K562 (cell line): Measurements from ENCODE around the gene ISG20L2. TPM values are rescaled to one million over a fixed set of nuclear protein-coding genes. Genes with fewer than 3 reads are reported as not detected.
A peak's percentile ranks its signal among the peaks of the same experiment; 100 is the strongest.

Source experiments
- BRD9 ChIP-seq: fragments of 450-650 bp; IDR thresholded peaks from 2 replicates; pipeline ENCODE4 v1.6.1; 2018; ENCODE audit warnings: low read depth; ENCODE audit not compliant: partially characterized antibody
- CC2D1A ChIP-seq: fragments of 450-650 bp; IDR thresholded peaks from 2 replicates; pipeline ENCODE4 v1.6.1; 2017; ENCODE audit warnings: mild to moderate bottlenecking
- RAD21 ChIP-seq, 2 experiments: fragments of 250-450 bp in 1 of 2; fragments of 450-650 bp in 1 of 2; sonication (Bioruptor Pico) in 1 of 2; formaldehyde crosslinking in 1 of 2; IDR thresholded peaks in 1 of 2; conservative IDR thresholded peaks in 1 of 2; 2 replicates each; pipeline versions ENCODE4 v1.4.0 to v1.8.0; 2020 to 2022; ENCODE audit warnings: mild to moderate bottlenecking in 2 of 2, moderate library complexity in 1 of 2
- SOX6 ChIP-seq: fragments of 450-650 bp; IDR thresholded peaks from 2 replicates; pipeline ENCODE4 v1.6.1; 2014; ENCODE audit warnings: mild to moderate bottlenecking
- SP1 ChIP-seq: sonication (generic); formaldehyde crosslinking; IDR thresholded peaks from 2 replicates; pipeline ENCODE4 v1.8.1; 2022; ENCODE audit warnings: mild to moderate bottlenecking, missing genetic modification reagents
- polyA plus RNA-seq, 8 experiments: library from polyadenylated mRNA; depleted of rRNA in 4 of 8; stranded (reverse) in 5 of 8; unstranded in 3 of 8; fragments of >200 nt; fragmentation: Nextera tagmentation in 2 of 8; fragmentation: Illumina TruSeq in 1 of 8; extraction: Ambion mirVana in 2 of 8; extraction: Trizol in 1 of 8; gene quantifications; 2 replicates each; pipeline versions ENCODE4 v1.2.1 to v1.2.3, GENCODE V29; 2011 to 2014; ENCODE audit warnings: inconsistent platforms in 1 of 8, missing spikeins in 1 of 8
- total RNA-seq, 7 experiments: library from RNA; depleted of rRNA in 6 of 7; stranded (reverse); fragments of >200 nt in 6 of 7; fragmentation: Illumina TruSeq in 2 of 7; extraction: Trizol in 2 of 7; gene quantifications; 2 replicates each; pipeline versions ENCODE4 v1.2.1 to v1.2.3, GENCODE V29; 2011 to 2021; ENCODE audit warnings: low replicate concordance in 1 of 7
- TF ChIP-seq, protein P1 (sequence below): sonication (generic); formaldehyde crosslinking; IDR thresholded peaks from 2 replicates; pipeline ENCODE4 v1.8.1; 2023; ENCODE audit warnings: mild to moderate bottlenecking, missing genetic modification reagents
- TF ChIP-seq, protein P2 (sequence below), 2 experiments: fragments of 450-650 bp; formaldehyde crosslinking in 1 of 2; IDR thresholded peaks; 2 replicates each; pipeline versions ENCODE4 v1.4.0 to v1.6.1; 2014 to 2020; ENCODE audit warnings: mild to moderate bottlenecking in 2 of 2, borderline replicate concordance in 1 of 2, low read depth in 1 of 2
- TF ChIP-seq, protein P3 (sequence below): sonication (generic); formaldehyde crosslinking; IDR thresholded peaks from 2 replicates; pipeline ENCODE4 v1.8.1; 2022; ENCODE audit warnings: missing genetic modification reagents
- TF ChIP-seq, protein P4 (sequence below): fragments of 450-650 bp; conservative IDR thresholded peaks from 2 replicates; pipeline ENCODE4 v1.6.1; 2016; ENCODE audit warnings: missing genetic modification characterization, low read depth, mild to moderate bottlenecking, missing compliant biosample characterization, moderate library complexity

Gene ISG20L2
- total and polyA plus RNA-seq, 9 of the 15 experiments (the other 6 are each of a cell fraction or from before 2014, with no cell fraction given) = 21.3 to 130 (median 50.3) TPM

DNA sequence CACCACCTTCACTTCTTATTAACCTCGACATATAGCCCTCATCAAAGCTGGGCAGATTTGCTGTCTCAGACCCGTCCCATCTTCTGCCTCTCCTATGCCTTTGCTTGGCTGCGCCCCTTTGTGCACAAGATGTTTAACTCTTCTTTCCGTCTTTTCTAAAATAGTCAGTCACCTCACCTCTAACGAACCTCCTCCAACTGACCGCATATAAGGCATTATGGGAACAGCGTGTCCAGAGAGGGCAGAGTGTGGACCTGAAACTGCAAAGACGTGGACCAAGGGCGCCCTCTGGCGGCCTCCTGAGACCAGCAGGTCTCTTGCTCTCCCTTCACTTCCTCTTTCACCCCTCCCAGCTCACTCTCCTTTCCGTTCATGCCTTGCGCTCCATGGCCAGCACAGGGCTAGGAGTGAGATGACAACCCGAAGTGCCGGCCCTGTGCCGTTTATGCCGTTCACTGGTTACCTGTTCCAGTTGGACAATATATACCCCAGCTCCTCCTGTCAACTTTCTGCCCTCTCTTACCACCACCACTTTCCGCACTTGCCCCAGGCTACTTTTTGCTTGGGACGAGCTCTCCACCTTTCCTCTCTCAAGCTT lies 2.8 kb downstream of the ISG20L2 start (continued):
- TF ChIP-seq, protein P1, sequence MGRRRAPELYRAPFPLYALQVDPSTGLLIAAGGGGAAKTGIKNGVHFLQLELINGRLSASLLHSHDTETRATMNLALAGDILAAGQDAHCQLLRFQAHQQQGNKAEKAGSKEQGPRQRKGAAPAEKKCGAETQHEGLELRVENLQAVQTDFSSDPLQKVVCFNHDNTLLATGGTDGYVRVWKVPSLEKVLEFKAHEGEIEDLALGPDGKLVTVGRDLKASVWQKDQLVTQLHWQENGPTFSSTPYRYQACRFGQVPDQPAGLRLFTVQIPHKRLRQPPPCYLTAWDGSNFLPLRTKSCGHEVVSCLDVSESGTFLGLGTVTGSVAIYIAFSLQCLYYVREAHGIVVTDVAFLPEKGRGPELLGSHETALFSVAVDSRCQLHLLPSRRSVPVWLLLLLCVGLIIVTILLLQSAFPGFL (CRISPR knock-in tag) = no peak
- TF ChIP-seq CC2D1A = peak; percentile 79
- TF ChIP-seq BRD9 = peak; percentile 74
- peak; percentile 41; the same call in 1 of the 2 replicates for TF ChIP-seq SOX6
- TF ChIP-seq, protein P2, sequence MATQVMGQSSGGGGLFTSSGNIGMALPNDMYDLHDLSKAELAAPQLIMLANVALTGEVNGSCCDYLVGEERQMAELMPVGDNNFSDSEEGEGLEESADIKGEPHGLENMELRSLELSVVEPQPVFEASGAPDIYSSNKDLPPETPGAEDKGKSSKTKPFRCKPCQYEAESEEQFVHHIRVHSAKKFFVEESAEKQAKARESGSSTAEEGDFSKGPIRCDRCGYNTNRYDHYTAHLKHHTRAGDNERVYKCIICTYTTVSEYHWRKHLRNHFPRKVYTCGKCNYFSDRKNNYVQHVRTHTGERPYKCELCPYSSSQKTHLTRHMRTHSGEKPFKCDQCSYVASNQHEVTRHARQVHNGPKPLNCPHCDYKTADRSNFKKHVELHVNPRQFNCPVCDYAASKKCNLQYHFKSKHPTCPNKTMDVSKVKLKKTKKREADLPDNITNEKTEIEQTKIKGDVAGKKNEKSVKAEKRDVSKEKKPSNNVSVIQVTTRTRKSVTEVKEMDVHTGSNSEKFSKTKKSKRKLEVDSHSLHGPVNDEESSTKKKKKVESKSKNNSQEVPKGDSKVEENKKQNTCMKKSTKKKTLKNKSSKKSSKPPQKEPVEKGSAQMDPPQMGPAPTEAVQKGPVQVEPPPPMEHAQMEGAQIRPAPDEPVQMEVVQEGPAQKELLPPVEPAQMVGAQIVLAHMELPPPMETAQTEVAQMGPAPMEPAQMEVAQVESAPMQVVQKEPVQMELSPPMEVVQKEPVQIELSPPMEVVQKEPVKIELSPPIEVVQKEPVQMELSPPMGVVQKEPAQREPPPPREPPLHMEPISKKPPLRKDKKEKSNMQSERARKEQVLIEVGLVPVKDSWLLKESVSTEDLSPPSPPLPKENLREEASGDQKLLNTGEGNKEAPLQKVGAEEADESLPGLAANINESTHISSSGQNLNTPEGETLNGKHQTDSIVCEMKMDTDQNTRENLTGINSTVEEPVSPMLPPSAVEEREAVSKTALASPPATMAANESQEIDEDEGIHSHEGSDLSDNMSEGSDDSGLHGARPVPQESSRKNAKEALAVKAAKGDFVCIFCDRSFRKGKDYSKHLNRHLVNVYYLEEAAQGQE (IDR thresholded peaks at IDR 0.05; ENCODE audit: borderline replicate concordance) = peak; percentile 94
- TF ChIP-seq, protein P2 (CRISPR knock-in tag; IDR thresholded peaks at IDR 0.05; ENCODE audit: low read depth) = no peak
- TF ChIP-seq RAD21 (CRISPR knock-in tag; conservative IDR thresholded peaks at IDR 0.05 in 1 of 2, IDR thresholded peaks at IDR 0.05 in 1 of 2) = peak; percentile 90 to 94
- TF ChIP-seq, protein P3, sequence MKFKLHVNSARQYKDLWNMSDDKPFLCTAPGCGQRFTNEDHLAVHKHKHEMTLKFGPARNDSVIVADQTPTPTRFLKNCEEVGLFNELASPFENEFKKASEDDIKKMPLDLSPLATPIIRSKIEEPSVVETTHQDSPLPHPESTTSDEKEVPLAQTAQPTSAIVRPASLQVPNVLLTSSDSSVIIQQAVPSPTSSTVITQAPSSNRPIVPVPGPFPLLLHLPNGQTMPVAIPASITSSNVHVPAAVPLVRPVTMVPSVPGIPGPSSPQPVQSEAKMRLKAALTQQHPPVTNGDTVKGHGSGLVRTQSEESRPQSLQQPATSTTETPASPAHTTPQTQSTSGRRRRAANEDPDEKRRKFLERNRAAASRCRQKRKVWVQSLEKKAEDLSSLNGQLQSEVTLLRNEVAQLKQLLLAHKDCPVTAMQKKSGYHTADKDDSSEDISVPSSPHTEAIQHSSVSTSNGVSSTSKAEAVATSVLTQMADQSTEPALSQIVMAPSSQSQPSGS = no peak
- TF ChIP-seq, protein P4, sequence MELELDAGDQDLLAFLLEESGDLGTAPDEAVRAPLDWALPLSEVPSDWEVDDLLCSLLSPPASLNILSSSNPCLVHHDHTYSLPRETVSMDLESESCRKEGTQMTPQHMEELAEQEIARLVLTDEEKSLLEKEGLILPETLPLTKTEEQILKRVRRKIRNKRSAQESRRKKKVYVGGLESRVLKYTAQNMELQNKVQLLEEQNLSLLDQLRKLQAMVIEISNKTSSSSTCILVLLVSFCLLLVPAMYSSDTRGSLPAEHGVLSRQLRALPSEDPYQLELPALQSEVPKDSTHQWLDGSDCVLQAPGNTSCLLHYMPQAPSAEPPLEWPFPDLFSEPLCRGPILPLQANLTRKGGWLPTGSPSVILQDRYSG (tag) = no peak
- peak; percentile 75 for TF ChIP-seq SP1
